Common myeloid progenitor, CD34-positive (primary cell): ENCODE measurements around the gene GPATCH11. TPM values are rescaled to one million over a fixed set of nuclear protein-coding genes. Genes with fewer than 3 reads are reported as not detected.

Experiments
- CTCF ChIA-PET: fragments of 350-600 bp; sonication (Branson Sonifier 250); formaldehyde crosslinking; loops from one replicate; lab custom pipeline; 2021; ENCODE audit warnings: antibody characterized with exemption; lab: Charles Lee
- POLR2A ChIA-PET: fragments of 350-600 bp; sonication (Branson Sonifier 250); formaldehyde crosslinking; loops from one replicate; lab custom pipeline; 2021; ENCODE audit warnings: antibody characterized with exemption; lab: Charles Lee
- DNase-seq, 3 donors: peaks; one replicate each; pipeline versions ENCODE4 v3.0.0 to v3.0.0-alpha.2; 2013
- H3K27ac ChIP-seq, 2 experiments: 1 replicate in 1 of 2; 2 replicates in 1 of 2; pipeline ENCODE4 v1.7.0; 2013; ENCODE audit warnings: inconsistent platforms in 2 of 2, low read length in 2 of 2, mild to moderate bottlenecking in 2 of 2, low read depth in 1 of 2, moderate library complexity in 1 of 2; ENCODE audit not compliant: severe bottlenecking in 2 of 2, insufficient read depth in 1 of 2, poor library complexity in 1 of 2
- H3K27me3 ChIP-seq, 5 experiments: replicated peaks in 2 of 5; 1 replicate in 3 of 5; 2 replicates in 2 of 5; pipeline versions ENCODE4 v1.6.1 to v1.7.0; 2013; ENCODE audit warnings: low read length in 4 of 5, mild to moderate bottlenecking in 2 of 5, moderate library complexity in 2 of 5, inconsistent platforms in 1 of 5; ENCODE audit not compliant: insufficient read depth in 5 of 5, control insufficient read depth in 4 of 5
- H3K36me3 ChIP-seq, 4 experiments: 1 replicate in 2 of 4; 2 replicates in 2 of 4; pipeline versions ENCODE4 v1.6.1 to v1.7.0; 2013; ENCODE audit warnings: low read length in 3 of 4, control low read depth in 1 of 4, mild to moderate bottlenecking in 1 of 4; ENCODE audit not compliant: control insufficient read depth in 4 of 4, insufficient read depth in 4 of 4
- H3K4me1 ChIP-seq, 4 experiments: 1 replicate in 3 of 4; 2 replicates in 1 of 4; pipeline versions ENCODE4 v1.6.1 to v1.7.1; 2013; ENCODE audit warnings: low read length in 3 of 4, mild to moderate bottlenecking in 3 of 4, control low read depth in 1 of 4, inconsistent platforms in 1 of 4, moderate library complexity in 1 of 4; ENCODE audit not compliant: control insufficient read depth in 4 of 4, insufficient read depth in 4 of 4; ENCODE audit errors: control extremely low read depth in 1 of 4
- H3K4me3 ChIP-seq, 7 experiments: 1 replicate in 4 of 7; 2 replicates in 3 of 7; pipeline versions ENCODE4 v1.5.1 to v1.7.0; 2013; ENCODE audit warnings: mild to moderate bottlenecking in 7 of 7, low read length in 6 of 7, moderate library complexity in 6 of 7, inconsistent platforms in 2 of 7, low read depth in 2 of 7, control low read depth in 1 of 7; ENCODE audit not compliant: insufficient read depth in 4 of 7, control insufficient read depth in 1 of 7; ENCODE audit errors: extremely low read depth in 1 of 7
- H3K9me3 ChIP-seq, 5 experiments: 1 replicate in 4 of 5; 2 replicates in 1 of 5; pipeline versions ENCODE4 v1.6.1 to v1.7.1; 2013; ENCODE audit warnings: low read length in 4 of 5, mild to moderate bottlenecking in 2 of 5, inconsistent platforms in 1 of 5, low read depth in 1 of 5, moderate library complexity in 1 of 5; ENCODE audit not compliant: control insufficient read depth in 4 of 5, insufficient read depth in 2 of 5; ENCODE audit errors: control extremely low read depth in 1 of 5
- WGBS: methylation state at CpG from one replicate; pipeline ENCODE4 v1.1.5; 2013; ENCODE audit not compliant: insufficient coverage; 5-methylcytosine and 5-hydroxymethylcytosine counted together
- polyA plus RNA-seq: library from polyadenylated mRNA; unstranded; fragments of 120-200 nt; gene quantifications from one replicate; pipeline ENCODE4 v1.2.1, GENCODE V29; 2013

Gene GPATCH11
- polyA plus RNA-seq = 19.1 TPM

DNA sequence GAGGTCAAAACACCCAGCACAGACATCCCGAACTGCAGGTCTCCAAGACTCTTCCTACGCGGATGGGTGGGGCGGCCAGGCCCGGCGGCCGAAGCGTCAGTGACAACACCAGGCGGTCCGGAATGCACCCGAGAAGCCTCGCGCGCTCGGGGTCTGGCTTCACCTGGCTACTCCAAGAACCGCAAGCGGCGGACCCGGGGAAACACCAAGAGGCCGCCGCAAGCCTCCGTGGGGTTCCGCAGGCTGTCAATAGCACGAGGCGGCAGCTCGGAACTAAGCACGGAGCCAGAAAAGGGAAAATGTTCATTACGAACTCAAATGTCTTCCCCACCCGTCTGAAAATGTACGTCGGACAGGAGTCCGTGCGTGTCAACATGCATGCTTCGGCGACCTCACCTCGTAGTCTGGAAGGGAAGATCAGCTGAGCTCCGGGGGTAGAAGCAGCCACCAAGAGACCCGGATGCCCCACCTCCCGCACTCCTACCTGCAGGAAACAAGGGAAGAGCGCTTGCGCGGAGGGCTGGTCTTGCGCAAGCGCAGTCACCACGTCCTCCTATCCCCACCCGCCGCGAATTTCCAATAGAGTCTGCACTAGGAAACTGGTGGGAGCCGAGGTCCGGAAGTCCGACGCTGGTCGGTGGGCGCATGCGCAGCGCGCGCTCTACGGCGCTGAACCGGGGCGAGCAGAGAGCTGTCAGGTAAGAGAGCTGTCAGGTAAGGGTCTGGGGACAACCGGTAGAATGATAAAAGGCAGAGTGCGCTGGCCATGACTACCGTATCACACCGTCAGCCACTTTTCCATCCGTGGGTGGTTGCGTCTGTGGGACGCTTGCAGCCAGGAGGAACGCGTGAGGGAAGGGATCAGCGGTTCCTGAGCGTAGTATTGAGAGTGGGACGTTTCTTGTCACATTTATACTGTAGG, at the start of gene GPATCH11, which contains the start of gene HEATR5B:
Gene GPATCH11 (plus strand): TSS at position 646 of the 922 bp plus-strand sequence. CDS start 3,864 bp downstream, outside the sequence.
Gene HEATR5B (minus strand): TSS at position 500 of the 922 bp plus-strand sequence. CDS start 958 bp downstream, outside the sequence.
- CTCF ChIA-PET = interaction anchor here (0.8 to 1.3 kb wide), 2 partner anchors 22 to 24 kb away, joined by 3 to 4 read pairs; no protein-coding TSS in a partner anchor
- H3K4me3 ChIP-seq = peak within 1 kb of the TSS; percentile 72 to 100 (median 96)
- no peaks in the 10 kb centered on the region for H3K9me3 ChIP-seq
- no peaks in the 10 kb centered on the region for H3K27me3 ChIP-seq
- peaks cover 0 to 23% (median 9%) of the 10 kb centered on the region in 4 experiments for H3K36me3 ChIP-seq
- 0% methylated on average over 52 of the region's 74 CpGs for WGBS
- POLR2A ChIA-PET = interaction anchor here (0.8 kb wide), 1 partner anchor 21 kb away, joined by 3 read pairs; no protein-coding TSS in a partner anchor
- peak; percentile 91 to 94 (median 94) for DNase-seq
- H3K27ac ChIP-seq = peak within 1 kb of the TSS; percentile 88 to 90
- peaks cover 29 to 63% (median 45%) of the 10 kb centered on the region in 4 experiments for H3K4me1 ChIP-seq

DNA sequence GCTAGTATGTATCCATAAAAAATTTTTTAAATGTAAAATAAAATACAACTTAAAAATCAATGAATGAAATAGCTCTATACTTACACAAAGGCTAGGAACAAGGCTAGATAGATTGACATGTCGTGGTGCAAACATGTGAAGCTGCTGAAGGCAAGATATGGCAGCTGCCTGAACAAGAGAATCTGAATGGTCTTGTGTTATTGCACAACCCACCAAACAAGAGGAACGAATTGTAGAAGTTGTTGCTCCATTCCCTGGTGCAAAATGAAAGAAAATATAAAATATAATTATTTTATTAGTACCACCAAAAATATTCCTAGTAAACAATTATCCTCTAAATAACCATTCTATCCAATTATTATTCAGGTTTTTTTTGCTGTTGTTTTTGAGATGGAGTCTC, 46.5 kb upstream of the GPATCH11 start:
- Histone ChIP-seq H3K36me3 (peaks cover 14 to 51% (median 20%) of the 10 kb centered on the region in 4 experiments), H3K4me3 (no peak overlapping the region), H3K4me1 (no peaks in the 10 kb centered on the region), H3K27me3 (no peaks in the 10 kb centered on the region), H3K9me3 (no peaks in the 10 kb centered on the region), H3K27ac (no peak overlapping the region)
- CTCF ChIA-PET = interaction anchor here (0.7 to 1.3 kb wide), 3 partner anchors 17 to 38 kb away, joined by 3 read pairs; no protein-coding TSS in a partner anchor
- POLR2A ChIA-PET = interaction anchor here (0.9 kb wide), 1 partner anchor 51 kb away, joined by 3 read pairs; no protein-coding TSS in a partner anchor
- peak in 1 of 3 donors; percentile 15 for DNase-seq
- 100% methylated on average over 1 of the region's 2 CpGs for WGBS

DNA sequence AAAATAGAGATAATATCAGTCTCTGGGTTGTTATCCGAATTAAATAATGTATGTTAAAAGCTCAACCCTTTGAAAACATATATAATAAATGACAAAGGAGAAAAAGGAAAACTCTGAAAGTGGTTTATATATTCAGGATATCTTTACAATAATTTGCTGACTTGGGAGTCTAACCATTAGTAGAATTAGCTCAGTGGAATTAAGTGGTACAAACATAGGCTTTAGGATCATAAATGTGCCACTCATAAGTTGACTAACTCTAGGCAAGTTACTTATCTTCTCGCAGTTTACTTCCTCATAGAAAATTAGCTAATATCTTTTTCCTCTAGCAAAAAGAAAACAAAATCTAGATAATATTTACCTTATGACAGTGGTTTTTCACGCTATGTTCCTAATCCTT, 44.7 kb upstream of the GPATCH11 start:
- Histone ChIP-seq H3K27ac (peak overlapping the region in 1 of 2 experiments; percentile 17), H3K9me3 (no peaks in the 10 kb centered on the region), H3K36me3 (peaks cover 18 to 59% (median 24%) of the 10 kb centered on the region in 4 experiments), H3K4me1 (no peaks in the 10 kb centered on the region), H3K27me3 (no peaks in the 10 kb centered on the region), H3K4me3 (no peak overlapping the region)
- WGBS = no CpG with 5 or more reads among the region's 3 CpGs
- ChIA-PET POLR2A (no interaction called here), CTCF (interaction anchor here (1.2 kb wide), 1 partner anchor 29 kb away, joined by 3 read pairs; no protein-coding TSS in a partner anchor)
- peak in 2 of 3 donors; percentile 5 to 10 for DNase-seq

DNA sequence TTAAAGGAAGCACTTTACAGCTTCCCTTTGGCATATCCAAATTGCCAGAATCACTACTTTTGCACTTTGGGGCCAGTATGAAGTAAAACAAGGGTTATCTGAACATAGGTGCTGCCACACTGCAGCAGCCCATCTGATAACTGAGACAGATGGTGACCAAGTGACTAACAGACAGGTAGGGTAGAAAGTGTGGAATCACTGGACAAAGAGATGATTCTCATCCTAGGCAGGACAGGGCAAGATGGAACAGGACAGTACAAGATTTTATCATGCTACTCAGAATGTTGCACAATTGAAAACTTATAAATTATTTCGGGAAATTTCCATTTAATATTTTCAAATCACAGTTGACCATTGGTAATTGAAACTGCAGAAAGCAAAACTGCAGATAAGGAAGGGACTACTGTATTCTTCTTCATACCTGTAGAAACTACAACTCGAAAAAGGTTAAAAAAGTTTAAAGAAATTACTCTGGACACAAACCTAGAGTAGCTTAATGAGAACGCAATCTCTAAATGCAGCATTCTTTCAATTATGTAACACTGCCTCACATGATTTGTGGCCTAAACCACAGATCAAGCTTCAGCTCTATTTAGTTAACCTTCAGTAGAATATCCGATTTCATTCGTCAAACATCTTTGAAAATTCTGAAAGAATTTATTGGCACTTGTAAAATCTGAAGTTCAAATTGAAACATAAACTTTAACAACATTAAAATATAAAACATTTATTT, 31.6 kb upstream of the GPATCH11 start:
- WGBS = 72% methylated on average over 2 of the region's 5 CpGs
- Histone ChIP-seq H3K36me3 (peaks cover 20 to 75% (median 30%) of the 10 kb centered on the region in 4 experiments), H3K4me1 (no peaks in the 10 kb centered on the region), H3K4me3 (no peak overlapping the region), H3K9me3 (no peaks in the 10 kb centered on the region), H3K27ac (no peak overlapping the region), H3K27me3 (no peaks in the 10 kb centered on the region)
- no peak for DNase-seq
- ChIA-PET CTCF (interaction anchor here (1.2 to 1.9 kb wide), 2 partner anchors 10 to 17 kb away, joined by 3 to 5 read pairs; no protein-coding TSS in a partner anchor), POLR2A (no interaction called here)

DNA sequence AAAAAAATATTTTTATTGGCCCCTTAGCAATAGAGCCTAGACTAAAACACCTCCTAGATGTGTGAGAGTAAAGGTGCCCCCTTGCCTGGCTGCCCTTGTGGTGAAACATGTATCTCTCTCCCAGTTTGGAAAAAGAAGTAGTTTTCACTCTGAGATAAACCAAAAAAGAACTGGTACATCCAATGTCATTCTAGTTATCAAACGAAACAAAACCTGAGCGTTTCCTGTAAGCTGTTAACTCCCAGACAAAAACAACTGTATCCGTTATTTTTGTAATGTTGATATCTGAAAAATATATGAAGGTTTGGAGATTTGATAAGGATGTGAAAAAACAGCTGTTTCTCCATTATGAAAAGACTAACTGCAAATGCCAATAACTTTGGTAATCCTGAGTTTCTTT, 24.5 kb upstream of the GPATCH11 start:
- no peaks in the 10 kb centered on the region for H3K27me3 ChIP-seq
- WGBS = 100% methylated on average over 1 of the region's 3 CpGs
- peak overlapping the region in 1 of 2 experiments; percentile 54 for H3K27ac ChIP-seq
- H3K4me3 ChIP-seq = no peak overlapping the region
- no peaks in the 10 kb centered on the region for H3K4me1 ChIP-seq
- no peaks in the 10 kb centered on the region for H3K9me3 ChIP-seq
- CTCF ChIA-PET = interaction anchor here (0.9 to 1.3 kb wide), 2 partner anchors 9 to 10 kb away, joined by 3 read pairs; no protein-coding TSS in a partner anchor
- POLR2A ChIA-PET = no interaction called here
- DNase-seq = no peak
- H3K36me3 ChIP-seq = peaks cover 27 to 83% (median 44%) of the 10 kb centered on the region in 4 experiments

DNA sequence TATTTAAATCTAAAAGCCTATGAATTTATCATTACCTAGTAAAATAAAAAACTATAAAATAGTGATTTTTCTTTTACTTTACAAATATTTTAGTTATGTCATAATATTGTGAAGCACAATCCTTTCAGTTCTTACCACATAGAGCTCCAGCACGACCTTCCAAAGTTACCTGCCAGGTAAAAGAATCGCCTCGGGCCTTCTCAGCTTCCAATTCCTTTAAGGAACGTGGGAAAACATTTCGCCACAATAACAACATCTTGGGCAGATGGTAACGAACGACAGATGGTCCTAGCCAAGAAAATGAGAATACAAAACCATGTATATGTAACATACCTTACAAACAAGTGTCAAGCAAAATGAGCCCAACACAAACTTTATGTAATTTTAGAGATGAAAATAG, 23.9 kb upstream of the GPATCH11 start:
- H3K4me1 ChIP-seq = no peaks in the 10 kb centered on the region
- H3K36me3 ChIP-seq = peaks cover 28 to 86% (median 47%) of the 10 kb centered on the region in 4 experiments
- DNase-seq = no peak
- ChIA-PET POLR2A (no interaction called here), CTCF (interaction anchor here (0.9 to 1.3 kb wide), 2 partner anchors 8 to 11 kb away, joined by 3 read pairs; no protein-coding TSS in a partner anchor)
- no peaks in the 10 kb centered on the region for H3K27me3 ChIP-seq
- no peak overlapping the region for H3K4me3 ChIP-seq
- H3K9me3 ChIP-seq = no peaks in the 10 kb centered on the region
- peak overlapping the region in 1 of 2 experiments; percentile 54 for H3K27ac ChIP-seq
- no CpG with 5 or more reads among the region's 7 CpGs for WGBS
